Smooth muscle cell (in vitro differentiated cells): ENCODE measurements around the gene SEZ6. TPM values are rescaled to one million over a fixed set of nuclear protein-coding genes. Genes with fewer than 3 reads are reported as not detected.
A peak's percentile ranks its signal among the peaks of the same experiment; 100 is the strongest.

ENCODE experiments used
- DNase-seq: peaks from one replicate; lab custom pipeline; 2025; ENCODE audit not compliant: unreplicated experiment; lab: John Stamatoyannopoulos, UW
- H2AFZ ChIP-seq: fragments of 200-600 bp; sonication (generic); 2 replicates; pipeline ENCODE4 v1.6.0; 2016; ENCODE audit warnings: antibody characterized with exemption, low read depth, mild to moderate bottlenecking
- H3F3A ChIP-seq: fragments of 200-600 bp; sonication (generic); 2 replicates; pipeline ENCODE4 v1.6.0; 2017; ENCODE audit warnings: antibody characterized with exemption, low read depth
- H3K27ac ChIP-seq: fragments of 200-600 bp; sonication (generic); 2 replicates; pipeline ENCODE4 v1.5.1; 2016; ENCODE audit warnings: low read depth, mild to moderate bottlenecking
- H3K27me3 ChIP-seq: fragments of 200-600 bp; sonication (generic); 2 replicates; pipeline ENCODE4 v1.6.1; 2016; ENCODE audit warnings: low read depth, mild to moderate bottlenecking
- H3K36me3 ChIP-seq: fragments of 200-600 bp; sonication (generic); 2 replicates; pipeline ENCODE4 v1.5.1; 2016; ENCODE audit warnings: low read depth
- H3K4me1 ChIP-seq: fragments of 200-600 bp; sonication (generic); 2 replicates; pipeline ENCODE4 v1.5.1; 2016; ENCODE audit warnings: low read depth
- H3K4me2 ChIP-seq: fragments of 200-600 bp; sonication (generic); 2 replicates; pipeline ENCODE4 v1.6.0; 2016; ENCODE audit warnings: mild to moderate bottlenecking
- H3K4me3 ChIP-seq: fragments of 200-600 bp; sonication (generic); 2 replicates; pipeline ENCODE4 v1.5.1; 2016; ENCODE audit warnings: mild to moderate bottlenecking
- H3K79me2 ChIP-seq: fragments of 200-600 bp; sonication (generic); 2 replicates; pipeline ENCODE4 v1.6.0; 2016; ENCODE audit warnings: low read depth, mild to moderate bottlenecking
- H3K9ac ChIP-seq: fragments of 200-600 bp; sonication (generic); 2 replicates; pipeline ENCODE4 v1.6.0; 2016; ENCODE audit warnings: low read depth
- H3K9me3 ChIP-seq: fragments of 200-600 bp; sonication (generic); replicated peaks from 2 replicates; pipeline ENCODE4 v1.5.1; 2016; ENCODE audit warnings: low read depth
- H4K20me1 ChIP-seq: fragments of 200-600 bp; sonication (generic); 2 replicates; pipeline ENCODE4 v1.6.0; 2016; ENCODE audit warnings: low read depth
- CTCF ChIP-seq: fragments of 200-600 bp; sonication (generic); IDR thresholded peaks from 2 replicates; pipeline ENCODE4 v1.5.1; 2017; ENCODE audit warnings: borderline replicate concordance, mild to moderate bottlenecking, antibody characterized with exemption; ENCODE audit not compliant: insufficient read depth, poor library complexity, severe bottlenecking
- WGBS: methylation state at CpG from one replicate; pipeline ENCODE4 v1.1.7; 2016; ENCODE audit warnings: low lambda C conversion rate; 5-methylcytosine and 5-hydroxymethylcytosine counted together
- polyA plus RNA-seq: library from polyadenylated mRNA; unstranded; fragments of >200 nt; fragmentation: Nextera tagmentation; extraction: Ambion mirVana; gene quantifications from 2 replicates; pipeline ENCODE4 v1.2.1, GENCODE V29; 2016
- total RNA-seq: library from RNA; depleted of rRNA; stranded (reverse); fragments of >200 nt; gene quantifications from 2 replicates; pipeline ENCODE4 v1.2.3, GENCODE V29; 2014

SEZ6 gene
- total and polyA plus RNA-seq, 2 experiments from 2014 or later, result not detected

GRCh38 chr17:28948873-28949184, 57.0 kb downstream of the SEZ6 start:
- peak overlapping the region; percentile 98 for H3K4me2 ChIP-seq
- no peak for DNase-seq
- 2% methylated on average over 15 of the region's 15 CpGs for whole genome bisulfite sequencing
- peaks cover 26% of the 10 kb centered on the region for H3F3A ChIP-seq
- H4K20me1 ChIP-seq, result peaks cover 53% of the 10 kb centered on the region
- H3K9ac ChIP-seq, result peak overlapping the region; percentile 82
- H3K4me3 ChIP-seq, result peak overlapping the region; percentile 90
- H3K9me3 ChIP-seq, result no peaks in the 10 kb centered on the region
- H3K27me3 ChIP-seq, result no peaks in the 10 kb centered on the region
- H3K27ac ChIP-seq, result peak overlapping the region; percentile 86
- TF ChIP-seq CTCF, result no peak
- H2AFZ ChIP-seq, result peak overlapping the region; percentile 83
- peaks cover 20% of the 10 kb centered on the region for H3K4me1 ChIP-seq
- peaks cover 68% of the 10 kb centered on the region for H3K79me2 ChIP-seq
- H3K36me3 ChIP-seq, result peaks cover under 1% of the 10 kb centered on the region

DNA sequence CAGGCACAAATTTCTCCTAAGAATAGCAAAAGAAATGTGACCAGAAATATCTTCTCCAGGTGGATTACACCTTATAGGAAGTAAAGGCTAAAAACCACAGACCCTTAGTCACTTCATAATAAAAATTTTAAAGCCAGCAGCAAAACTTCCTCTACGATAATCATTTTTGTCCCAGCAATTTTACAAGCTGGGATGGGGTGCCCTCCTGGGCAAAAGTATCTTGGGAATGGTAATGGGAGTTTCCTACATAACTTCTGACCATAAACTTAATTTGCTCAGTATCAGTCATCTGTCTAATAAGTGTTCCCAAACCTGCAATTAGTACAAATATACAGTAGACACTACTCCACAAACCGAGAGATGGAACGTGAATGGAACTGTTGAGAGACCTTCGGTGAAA, 57.5 kb downstream of the SEZ6 start:
- H3K27ac ChIP-seq, result peak overlapping the region; percentile 86
- no peak for DNase-seq
- H3K9ac ChIP-seq, result peak overlapping the region; percentile 82
- peak overlapping the region; percentile 98 for H3K4me2 ChIP-seq
- TF ChIP-seq CTCF, result no peak
- H3K4me3 ChIP-seq, result peak overlapping the region; percentile 90
- H3F3A ChIP-seq, result peaks cover 26% of the 10 kb centered on the region
- H3K36me3 ChIP-seq, result peaks cover 3% of the 10 kb centered on the region
- 23% methylated on average over 4 of the region's 4 CpGs for WGBS
- peaks cover 73% of the 10 kb centered on the region for H3K79me2 ChIP-seq
- H3K27me3 ChIP-seq, result no peaks in the 10 kb centered on the region
- no peak overlapping the region for H2AFZ ChIP-seq
- no peaks in the 10 kb centered on the region for H3K9me3 ChIP-seq
- peaks cover 57% of the 10 kb centered on the region for H4K20me1 ChIP-seq
- H3K4me1 ChIP-seq, result peaks cover 20% of the 10 kb centered on the region

- no peak for TF ChIP-seq CTCF
- peaks cover 20% of the 10 kb centered on the region for H3K4me1 ChIP-seq
- H3K9ac ChIP-seq, result peak overlapping the region; percentile 82
- H3K27me3 ChIP-seq, result no peaks in the 10 kb centered on the region
- no peak for DNase-seq
- H3K9me3 ChIP-seq, result no peaks in the 10 kb centered on the region
- H3K4me3 ChIP-seq, result peak overlapping the region; percentile 90
- H4K20me1 ChIP-seq, result peaks cover 65% of the 10 kb centered on the region
- H3F3A ChIP-seq, result peaks cover 26% of the 10 kb centered on the region
- peak overlapping the region; percentile 98 for H3K4me2 ChIP-seq
- H2AFZ ChIP-seq, result no peak overlapping the region
- H3K36me3 ChIP-seq, result peaks cover 3% of the 10 kb centered on the region
- H3K79me2 ChIP-seq, result peaks cover 80% of the 10 kb centered on the region
- 76% methylated on average over 3 of the region's 3 CpGs for WGBS
- H3K27ac ChIP-seq, result peak overlapping the region; percentile 86
These were observed 58.2 kb downstream of the SEZ6 start for GRCh38 chr17:28947639-28948038.

GRCh38 chr17:28946239-28946638, 59.6 kb downstream of the SEZ6 start:
- no peak for DNase-seq
- Histone ChIP-seq H4K20me1 (peaks cover 79% of the 10 kb centered on the region), H3K4me2 (no peak overlapping the region), H3K27me3 (no peaks in the 10 kb centered on the region), H3K27ac (peak overlapping the region; percentile 36), H3K36me3 (peaks cover 3% of the 10 kb centered on the region), H2AFZ (no peak overlapping the region), H3K4me1 (peaks cover 23% of the 10 kb centered on the region), H3K9ac (no peak overlapping the region), H3K4me3 (no peak overlapping the region), H3K9me3 (no peaks in the 10 kb centered on the region), H3F3A (peaks cover 26% of the 10 kb centered on the region), H3K79me2 (peaks cover 94% of the 10 kb centered on the region)
- no peak for TF ChIP-seq CTCF
- WGBS, result 78% methylated on average over 4 of the region's 4 CpGs
